ENCODE measurements around the gene AAK1. TPM values are rescaled to one million over a fixed set of nuclear protein-coding genes. Genes with fewer than 3 reads are reported as not detected.

AAK1 gene
- total RNA-seq, 1 donor from 2014 or later, result 106 TPM

DNA sequence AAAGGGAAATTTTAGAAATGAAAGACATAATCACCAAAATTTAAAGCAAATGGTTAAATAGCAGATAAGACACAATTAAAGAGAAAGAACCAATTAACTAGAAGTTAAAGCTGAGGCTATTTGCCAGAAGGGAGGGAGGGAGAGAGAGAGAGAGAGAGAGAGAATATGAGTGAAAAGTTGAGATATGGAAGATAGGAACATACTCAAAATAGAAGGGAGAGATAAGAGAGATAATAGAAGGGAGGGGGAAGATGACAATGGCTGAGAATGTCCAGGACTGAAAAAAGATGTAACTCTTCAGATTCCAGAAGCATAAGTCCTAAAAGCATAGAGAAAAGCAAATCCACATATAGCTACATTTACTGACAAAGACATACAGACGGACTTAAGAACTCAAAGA, 17.1 kb upstream of the AAK1 start:
- intact Hi-C loops (cut with micrococcal nuclease), result no loop called here

DNA sequence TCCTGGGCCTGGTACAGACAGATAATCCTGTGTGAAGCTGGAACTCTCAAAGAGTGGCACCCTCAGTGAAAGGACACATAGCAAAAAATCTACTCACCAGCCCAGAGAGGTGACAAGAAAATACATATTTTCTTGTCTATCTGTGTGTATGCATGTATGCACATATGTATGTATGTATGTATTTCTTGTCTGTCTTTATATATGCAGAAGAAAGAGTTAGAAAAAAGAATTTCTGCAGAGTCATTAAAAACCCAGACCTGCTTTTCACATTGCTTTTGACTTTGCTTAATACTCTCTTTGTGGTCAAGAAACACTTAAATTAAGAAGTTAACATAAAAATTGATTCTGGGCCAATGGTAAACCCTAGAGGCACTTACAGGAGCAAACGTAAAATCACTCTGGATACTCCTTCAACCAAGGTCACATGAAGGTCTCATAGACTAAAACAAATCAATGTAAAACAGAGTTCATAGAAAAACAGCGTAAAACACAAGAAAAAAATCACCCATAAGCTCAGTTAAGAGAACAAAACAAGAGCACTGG, 16.5 kb upstream of the AAK1 start:
- intact Hi-C loops (cut with micrococcal nuclease), result no loop called here

DNA sequence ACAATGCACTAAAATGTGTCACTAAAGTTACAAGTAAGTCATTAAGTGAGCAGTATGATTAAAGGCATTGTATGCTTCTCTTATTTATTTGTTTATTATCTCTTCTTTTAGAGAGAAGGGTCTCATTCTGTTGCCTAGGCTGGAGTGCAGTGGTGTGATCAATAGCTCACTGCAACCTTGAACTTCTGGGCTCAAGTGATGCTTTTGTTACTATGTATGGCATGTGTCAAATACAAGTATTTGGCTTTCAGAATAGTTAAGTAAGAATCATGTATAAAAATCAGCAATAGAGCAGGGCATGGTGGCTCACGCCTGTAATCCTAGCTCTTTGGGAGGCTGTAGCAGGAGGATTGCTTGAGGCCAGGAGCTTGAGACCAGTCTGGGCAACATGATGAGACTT, 15.8 kb upstream of the AAK1 start:
- intact Hi-C loops (cut with micrococcal nuclease), result no loop called here

DNA sequence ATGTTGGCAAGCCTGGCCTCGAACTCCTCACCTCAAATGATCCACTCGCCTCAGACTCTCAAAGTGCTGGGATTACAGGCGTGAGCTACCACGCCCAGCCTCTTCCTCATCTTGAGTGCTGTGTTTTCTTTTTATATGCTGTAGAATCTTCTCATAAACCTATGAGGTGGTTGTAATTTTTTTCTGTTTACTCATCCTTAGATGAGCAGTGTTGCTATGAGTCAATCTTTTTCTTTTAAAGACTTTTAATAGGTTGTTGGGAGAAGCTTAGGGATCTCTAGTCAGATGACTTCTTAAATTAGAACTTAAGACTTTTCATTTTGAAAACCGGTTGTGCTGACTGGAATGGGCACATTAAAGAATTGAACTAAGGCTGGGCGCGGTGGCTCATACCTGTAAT, 8.7 kb upstream of the AAK1 start:
- intact Hi-C loops (cut with micrococcal nuclease), result no loop called here

DNA sequence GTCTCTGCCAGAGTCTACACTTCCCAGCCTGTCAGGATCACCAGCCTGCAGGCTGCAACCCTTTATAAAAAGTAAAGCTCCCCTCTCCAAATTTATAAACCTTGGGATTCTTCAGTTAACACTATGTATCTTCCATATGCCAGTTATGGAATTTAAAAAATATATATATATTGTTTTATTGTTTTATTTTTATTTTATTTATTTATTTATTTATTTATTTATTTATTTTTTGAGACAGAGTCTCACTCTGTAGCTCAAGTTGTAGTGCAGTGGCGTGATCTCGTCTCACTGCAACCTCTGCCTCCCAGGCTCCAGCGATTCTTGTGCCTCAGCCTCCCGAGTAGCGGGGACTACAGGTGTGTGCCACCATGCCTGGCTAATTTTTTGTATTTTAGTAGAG, 3.7 kb upstream of the AAK1 start:
- intact Hi-C loops (cut with micrococcal nuclease), result loop anchor here (10.0 kb wide), 2 partner anchors 882 to 912 kb away; partner anchors contain the start of gene ARHGAP25

DNA sequence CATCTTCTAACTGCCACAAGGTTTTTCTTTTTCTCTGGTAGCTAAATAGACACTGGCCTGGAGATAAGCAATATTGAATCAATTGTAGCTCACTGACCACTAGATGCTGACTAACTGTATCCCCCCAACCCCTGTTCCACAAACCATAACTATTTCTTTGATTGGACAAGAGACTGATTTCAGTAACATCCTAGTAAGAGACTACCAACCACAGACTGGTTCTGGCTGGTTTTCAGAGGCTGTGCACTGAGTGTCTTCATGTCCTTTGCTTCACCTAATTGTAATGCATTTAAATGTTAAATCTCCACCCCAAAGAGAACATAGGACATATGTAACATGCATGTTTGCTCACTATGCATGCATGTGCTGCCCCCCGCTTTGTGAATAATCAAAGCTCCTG, 3.2 kb upstream of the AAK1 start:
- intact Hi-C loops (cut with micrococcal nuclease), result loop anchor here (10.0 kb wide), 2 partner anchors 882 to 912 kb away; partner anchors contain the start of gene ARHGAP25

DNA sequence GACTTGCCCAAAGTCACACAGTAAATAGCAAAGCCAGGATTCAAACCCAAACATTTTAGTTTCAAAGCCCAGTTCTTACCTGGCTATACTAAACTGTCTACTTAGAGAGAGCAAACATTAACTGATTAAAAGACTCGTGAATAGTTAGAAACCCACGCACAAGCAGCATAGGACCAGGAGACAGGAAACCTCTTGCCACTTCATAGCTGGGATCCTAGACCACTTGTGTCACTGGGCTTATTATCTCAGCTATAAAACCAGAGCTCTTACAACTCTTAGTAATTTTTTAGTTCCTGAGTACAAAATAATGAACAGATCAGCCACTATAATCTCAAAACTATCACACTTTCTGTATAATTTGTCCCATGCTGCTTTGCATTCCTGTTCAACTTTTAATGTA, 2.4 kb upstream of the AAK1 start:
- intact Hi-C loops (cut with micrococcal nuclease), result loop anchor here (1.0 to 10.0 kb wide), 10 partner anchors 68 to 1485 kb away; partner anchors contain the start of genes ARHGAP25, C2orf42, GMCL1 and MCEE

DNA sequence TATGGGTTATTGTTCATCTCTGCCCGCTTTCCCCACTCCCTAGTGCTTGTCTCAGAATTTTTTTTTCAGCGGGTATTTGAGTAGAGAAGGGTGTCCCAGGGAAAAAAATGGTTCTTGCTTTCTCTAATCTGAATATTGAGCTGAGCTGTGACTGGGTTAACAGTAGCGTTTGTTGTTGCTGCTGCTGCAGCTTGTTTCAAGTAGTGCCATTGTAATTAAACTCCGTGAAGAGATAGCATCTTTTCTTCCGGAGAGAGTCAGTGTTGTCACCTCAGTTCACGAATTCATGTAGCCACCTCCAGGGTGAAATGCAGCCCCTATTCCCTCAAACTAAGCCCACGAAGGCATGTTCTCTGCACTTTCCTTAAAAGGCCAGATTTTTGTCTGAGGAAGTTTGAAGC, 1.5 kb upstream of the AAK1 start:
- intact Hi-C loops (cut with micrococcal nuclease), result loop anchor here (1.0 to 10.0 kb wide), 10 partner anchors 69 to 1486 kb away; partner anchors contain the start of genes ARHGAP25, C2orf42, GMCL1 and MCEE

DNA sequence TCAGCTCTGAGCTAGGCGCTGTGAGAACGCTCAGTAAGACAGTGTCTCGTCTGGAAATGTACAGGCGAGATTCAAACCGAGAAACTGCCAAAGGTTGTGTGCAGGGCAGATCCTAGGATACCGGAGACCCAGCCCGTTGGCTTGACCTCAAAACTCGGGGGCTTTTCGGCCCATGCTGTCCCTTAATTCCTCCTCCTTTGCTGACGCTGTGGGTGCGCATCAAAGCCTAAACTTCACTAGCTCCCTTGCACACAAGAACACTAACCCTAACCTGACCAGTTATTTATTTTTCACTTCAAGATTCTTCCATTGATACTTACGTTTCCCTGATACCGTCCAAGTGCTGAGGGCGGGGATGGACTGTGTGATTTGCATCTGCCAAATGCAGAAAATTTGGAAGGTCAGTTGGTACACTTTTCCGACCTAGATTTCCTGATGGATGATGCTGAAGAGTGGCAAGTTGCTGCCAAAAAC, 1.0 kb upstream of the AAK1 start:
- intact Hi-C loops (cut with micrococcal nuclease), result loop anchor here (1.0 to 10.0 kb wide), 15 partner anchors 31 to 1486 kb away; partner anchors contain the start of genes APLF, ARHGAP25, C2orf42 and FBXO48

DNA sequence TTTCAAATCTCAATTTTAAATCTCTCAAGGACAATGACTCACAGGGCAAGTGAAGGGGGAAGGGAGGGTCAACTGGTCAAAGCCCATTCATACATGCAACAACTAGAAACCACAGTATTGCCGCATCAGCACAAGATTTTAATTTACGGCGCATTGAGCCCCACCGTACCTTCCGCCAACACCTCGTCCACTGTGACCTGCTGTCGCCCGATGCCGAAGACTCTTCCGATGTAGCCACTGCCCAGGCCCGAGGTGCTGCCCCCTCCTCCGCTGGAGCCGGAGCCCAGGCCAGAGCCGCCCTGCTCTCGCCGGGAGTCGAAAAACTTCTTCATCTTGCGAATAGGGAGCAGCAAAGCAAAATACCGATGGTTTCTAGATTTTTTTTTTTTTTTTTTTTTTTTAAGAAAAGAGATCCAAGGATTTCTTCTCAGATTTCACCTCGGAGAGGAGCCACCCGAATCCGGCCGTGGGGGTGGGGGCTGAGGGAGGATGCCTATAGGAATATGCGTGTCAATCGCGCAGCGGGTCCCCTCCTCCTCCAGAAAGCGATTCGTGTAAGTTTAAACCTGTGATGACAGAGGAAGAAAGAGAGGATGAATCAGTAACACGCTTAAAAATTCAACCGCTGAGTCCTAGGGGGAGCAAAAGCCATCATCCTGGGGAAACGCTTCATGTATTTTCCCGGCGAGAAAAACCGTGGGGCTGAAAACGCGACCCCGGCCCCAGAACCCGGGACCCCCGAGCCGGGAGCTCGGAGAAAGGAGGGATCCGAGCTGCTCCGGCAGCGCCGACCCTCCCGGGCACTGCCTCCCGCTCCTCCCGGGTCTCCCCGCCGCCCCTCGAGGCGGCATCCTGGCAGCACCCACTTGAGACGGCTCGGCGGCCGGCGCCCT, 584 bp downstream of the AAK1 start:
- intact Hi-C loops (cut with micrococcal nuclease), result loop anchor here (1.0 to 10.0 kb wide), 9 partner anchors 15 to 908 kb away; partner anchors contain the start of genes ARHGAP25, PCBP1 and TIA1

DNA sequence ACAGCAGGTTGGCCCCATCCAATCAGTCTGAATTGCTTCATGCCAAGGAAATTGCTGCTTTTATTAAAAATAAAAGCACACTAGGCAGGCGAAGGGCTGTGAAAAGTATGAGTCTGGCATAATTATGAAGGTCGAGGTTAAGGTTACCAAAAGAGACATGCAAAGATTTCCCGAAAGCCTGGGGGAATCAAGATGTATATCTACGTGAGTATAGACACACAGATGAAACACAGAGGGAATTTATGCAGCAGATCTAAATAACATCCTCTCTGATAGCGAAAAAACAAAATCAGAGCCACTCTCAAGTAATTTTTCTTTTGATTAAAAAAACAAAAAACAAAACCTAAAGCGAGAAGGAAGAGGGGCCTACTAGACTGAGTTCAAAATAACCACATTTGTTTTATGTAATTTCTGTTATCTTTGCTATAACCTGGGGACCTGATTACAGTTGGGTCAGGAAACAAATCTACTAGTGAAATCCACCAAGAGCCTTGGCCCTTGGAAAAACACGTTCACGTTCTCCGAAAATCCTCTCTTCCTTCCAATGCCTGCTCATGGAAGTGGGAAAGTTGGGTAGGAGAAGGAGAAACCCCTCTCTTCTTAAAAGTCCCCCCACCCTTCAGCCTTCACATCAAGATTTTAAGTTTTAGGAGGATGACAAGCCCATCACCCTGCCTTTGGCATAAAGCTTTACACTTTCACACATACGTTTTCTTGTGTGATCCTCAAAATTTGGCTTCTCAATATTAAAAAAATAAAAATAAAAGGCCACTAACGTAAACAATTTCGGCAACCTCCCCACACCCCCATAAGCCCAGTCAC, 1.4 kb downstream of the AAK1 start:
- intact Hi-C loops (cut with micrococcal nuclease), result loop anchor here (1.0 to 10.0 kb wide), 10 partner anchors 14 to 907 kb away; partner anchors contain the start of genes ARHGAP25, PCBP1 and TIA1

DNA sequence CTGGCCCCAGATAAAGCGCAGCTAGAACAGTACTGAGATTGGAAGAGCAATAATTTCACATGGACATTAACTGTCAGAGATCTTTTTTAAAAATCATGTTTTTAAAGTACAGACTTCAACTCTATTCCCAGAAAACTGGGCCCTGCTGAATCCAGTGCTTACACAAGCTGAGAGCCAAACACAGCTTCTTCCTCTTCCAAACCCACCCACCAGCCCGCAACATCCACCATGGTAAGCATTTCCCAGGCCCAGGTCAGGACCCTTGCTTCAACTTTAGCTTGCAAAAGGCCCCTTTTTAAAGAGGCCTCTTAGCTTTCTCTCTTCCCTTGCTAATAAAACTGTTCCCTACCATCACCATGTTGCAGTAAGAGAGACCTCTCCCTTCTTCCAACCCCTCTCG, 2.1 kb downstream of the AAK1 start:
- intact Hi-C loops (cut with micrococcal nuclease), result loop anchor here (1.0 to 10.0 kb wide), 7 partner anchors 22 to 907 kb away; partner anchors contain the start of genes ARHGAP25, PCBP1 and TIA1

DNA sequence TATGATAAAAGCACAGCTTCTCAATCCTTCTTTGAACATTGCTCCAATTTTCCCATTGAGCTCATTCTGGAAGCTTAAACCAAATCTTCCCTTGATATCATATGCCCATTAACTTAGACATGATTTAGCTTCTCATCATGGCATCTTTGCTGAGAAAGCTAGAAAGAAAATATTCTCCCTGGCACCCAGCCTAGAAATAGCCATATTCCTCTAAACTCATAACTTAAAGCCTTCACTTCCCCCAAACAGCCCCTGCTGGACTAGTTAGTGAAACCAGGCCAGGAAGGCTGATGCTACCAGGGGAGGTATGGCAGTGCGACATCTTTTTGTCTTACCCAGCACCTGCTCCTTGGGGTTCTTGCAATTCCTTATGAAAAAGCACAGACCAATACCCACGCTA, 4.3 kb downstream of the AAK1 start:
- intact Hi-C loops (cut with micrococcal nuclease), result no loop called here

DNA sequence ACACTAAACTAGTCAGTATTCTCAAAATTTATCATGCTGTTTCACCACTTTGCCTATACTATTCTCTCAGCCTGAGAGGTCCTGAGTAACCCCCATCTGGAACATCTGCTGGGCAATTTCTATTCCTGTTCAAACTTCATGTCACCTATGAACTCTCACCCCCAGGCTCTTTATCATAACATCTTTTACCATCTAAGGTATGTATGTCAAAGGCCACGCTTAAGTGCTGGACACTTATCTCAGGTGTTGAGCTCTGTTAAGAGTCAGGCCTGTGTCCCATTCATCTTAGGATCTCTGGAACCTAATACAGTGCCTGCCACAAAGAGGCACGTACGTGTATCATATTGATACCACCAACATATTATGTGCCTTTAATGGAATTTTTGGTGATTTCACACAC, 4.9 kb downstream of the AAK1 start:
- intact Hi-C loops (cut with micrococcal nuclease), result no loop called here

DNA sequence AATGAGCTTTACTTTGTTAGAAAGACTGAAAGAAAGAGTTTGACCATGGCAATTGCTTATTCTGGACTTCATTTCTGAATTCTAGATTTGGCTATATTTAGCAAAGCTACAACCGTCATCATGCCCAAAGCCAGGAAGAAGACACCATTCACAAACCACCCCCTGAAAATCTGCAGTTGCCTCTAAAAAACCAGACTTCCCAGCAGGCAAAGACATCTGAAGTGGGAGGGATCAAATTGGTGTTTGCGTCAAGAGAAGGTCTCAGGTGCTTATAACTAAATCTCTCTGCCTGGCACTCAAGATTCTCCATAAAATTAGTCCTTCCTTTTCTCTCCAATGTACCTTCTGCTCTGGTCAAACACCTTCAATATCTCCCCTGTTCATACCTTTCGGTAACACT, 5.6 kb downstream of the AAK1 start:
- intact Hi-C loops (cut with micrococcal nuclease), result no loop called here

DNA sequence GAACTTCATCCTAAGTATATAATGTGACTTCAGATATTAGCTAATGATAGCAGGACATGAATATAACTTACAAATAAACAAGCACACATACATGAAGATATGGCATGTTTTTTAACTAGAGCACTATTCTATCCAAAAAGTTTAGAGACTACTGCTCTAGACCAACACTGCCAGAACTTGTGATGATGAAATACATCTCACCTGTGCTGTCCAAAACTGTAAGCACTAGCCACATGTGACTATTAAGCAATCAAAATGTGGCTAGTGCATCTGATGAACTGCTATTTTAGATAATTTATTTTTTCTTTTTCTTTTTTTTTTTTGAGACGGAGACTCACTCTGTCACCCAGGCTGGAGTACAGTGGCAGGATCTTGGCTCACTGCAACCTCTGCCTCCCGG, 7.1 kb downstream of the AAK1 start:
- intact Hi-C loops (cut with micrococcal nuclease), result no loop called here

DNA sequence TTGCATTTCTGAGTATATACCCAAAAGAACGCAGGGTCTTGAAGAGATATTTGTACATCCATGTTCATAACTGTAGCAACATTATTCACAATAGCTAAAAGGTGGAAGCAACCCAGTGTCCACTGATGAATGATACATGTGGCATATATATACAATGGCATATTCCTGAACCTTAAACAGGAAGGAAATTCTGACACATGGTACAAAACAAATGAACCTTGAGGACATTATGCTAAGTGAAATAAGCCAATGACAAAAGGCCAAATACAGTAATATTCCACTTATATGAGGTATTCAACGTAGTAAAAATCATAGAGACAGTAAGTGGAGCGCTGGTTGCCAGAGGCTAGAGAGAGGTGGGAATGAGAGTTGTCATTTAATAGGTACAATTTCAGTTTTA, 8.1 kb downstream of the AAK1 start:
- intact Hi-C loops (cut with micrococcal nuclease), result no loop called here

DNA sequence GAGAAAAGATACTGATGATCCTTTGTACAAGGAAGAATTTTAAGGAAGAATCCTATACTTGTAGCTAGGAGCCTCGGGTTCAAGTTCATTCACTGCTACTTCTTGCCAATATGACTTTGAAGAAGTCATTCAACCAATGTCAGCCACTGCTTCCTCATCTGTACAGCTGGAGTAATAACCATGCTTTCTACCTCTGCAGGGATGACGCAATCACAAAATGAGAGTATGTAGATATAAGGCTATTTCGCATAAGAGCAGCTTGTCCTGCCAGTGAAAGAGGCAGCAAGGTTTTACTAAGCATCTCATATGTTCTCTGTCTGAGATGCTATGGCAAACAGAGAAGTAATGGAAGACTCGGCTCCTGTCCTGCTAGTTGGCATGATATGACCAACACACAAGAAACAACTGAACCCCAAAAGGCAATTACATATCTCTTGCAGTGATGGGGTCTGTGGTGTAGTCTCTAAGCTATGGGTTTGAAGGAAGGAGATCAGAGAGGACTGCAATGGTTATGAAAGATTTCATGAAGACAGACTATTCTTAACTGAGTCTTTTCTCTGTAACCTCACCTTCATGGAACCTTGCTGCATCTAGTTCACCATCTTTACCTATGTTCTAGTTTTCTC, 9.2 kb downstream of the AAK1 start:
- intact Hi-C loops (cut with micrococcal nuclease), result no loop called here

DNA sequence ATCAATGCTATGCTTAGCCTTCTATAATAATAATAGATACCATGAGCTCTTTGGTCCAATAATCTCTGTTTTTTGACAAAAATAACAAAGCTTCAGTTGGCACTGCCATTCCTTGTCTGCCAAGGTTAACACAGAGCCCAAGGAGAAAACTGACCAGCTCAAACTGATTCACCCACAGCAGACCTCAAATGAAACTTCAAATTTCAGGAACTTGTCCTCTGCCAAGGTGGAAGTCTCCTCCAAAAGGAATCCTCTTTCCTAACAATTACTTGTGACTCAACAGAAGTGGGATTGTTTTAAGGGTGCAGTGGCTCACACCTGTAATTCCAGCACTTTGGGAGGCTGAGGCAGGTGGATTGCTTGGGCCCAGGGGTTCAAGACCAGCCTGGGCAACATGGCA, 12.1 kb downstream of the AAK1 start:
- intact Hi-C loops (cut with micrococcal nuclease), result no loop called here

DNA sequence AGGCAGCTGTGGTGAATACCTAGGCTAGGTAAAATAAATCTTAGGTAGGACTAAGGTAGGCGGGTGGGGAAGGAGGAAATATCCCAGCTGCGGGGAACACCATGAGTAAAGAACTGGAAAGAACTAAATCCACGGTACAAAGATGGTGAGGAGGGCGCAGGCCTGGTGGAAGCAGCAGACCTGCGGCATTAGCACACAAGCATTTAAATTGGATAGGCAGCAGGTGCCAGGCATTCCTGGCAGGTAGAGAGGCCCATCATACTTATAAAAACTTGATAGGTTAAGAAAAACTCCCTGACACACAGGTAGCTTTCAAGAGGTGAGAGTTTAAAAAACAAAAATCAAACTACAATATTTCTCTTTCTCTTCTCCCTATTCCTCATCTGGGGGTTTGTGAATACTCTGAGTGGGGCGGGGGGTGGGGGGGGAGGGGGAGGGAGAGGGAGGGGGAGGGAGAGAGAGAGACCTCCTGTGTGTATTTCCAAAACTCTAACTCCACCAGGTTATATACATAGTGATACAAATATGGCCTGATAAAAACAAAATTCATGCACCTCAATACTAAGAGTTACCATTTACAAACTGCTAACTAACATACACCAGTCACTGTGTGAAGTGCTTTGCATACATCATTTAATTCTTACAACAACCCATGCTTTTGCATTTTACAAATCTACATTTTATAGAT, 13.5 kb downstream of the AAK1 start:
- intact Hi-C loops (cut with micrococcal nuclease), result loop anchor here (5.0 kb wide), 1 partner anchor 197 kb away; the partner anchor contains the start of gene GMCL1

Measured in T-helper 1 cell treated with Interleukin-12 subunit alpha and Interleukin-12 subunit beta and Interleukin-4 antibody, amounts not matched to agents 30 ng/mL and 1 ng/mL, for 36 hours (primary cell).